Ovary (tissue), 9 donors: Measurements from ENCODE around the gene NINL. TPM values are rescaled to one million over a fixed set of nuclear protein-coding genes. Genes with fewer than 3 reads are reported as not detected.
A peak's percentile ranks its signal among the peaks of the same experiment; 100 is the strongest.

ENCODE experiments used
- DNase-seq, 5 donors: peaks; one replicate each; pipeline ENCODE4 v3.0.0-alpha.2; 2019 to 2020
- H3K27ac ChIP-seq, 2 donors: fragments of 200-600 bp; one replicate each; pipeline versions ENCODE4 v1.5.1 to v1.8.0; 2019 to 2022
- H3K27me3 ChIP-seq: fragments of 200-600 bp; one replicate; pipeline ENCODE4 v1.8.0; 2022
- H3K36me3 ChIP-seq: fragments of 200-600 bp; sonication (generic); one replicate; pipeline ENCODE4 v1.5.1; 2019
- H3K4me1 ChIP-seq: one replicate; pipeline ENCODE4 v1.8.1; 2013; ENCODE audit warnings: mild to moderate bottlenecking, moderate library complexity; ENCODE audit not compliant: insufficient read depth
- H3K4me3 ChIP-seq: fragments of 200-600 bp; sonication (generic); one replicate; pipeline ENCODE4 v1.5.1; 2017
- H3K9me3 ChIP-seq, 2 donors: fragments of 200-600 bp in 1 of 2; sonication (generic) in 1 of 2; one replicate each; pipeline versions ENCODE4 v1.5.1 to v1.8.1; 2013 to 2019; ENCODE audit warnings: mild to moderate bottlenecking in 1 of 2, moderate library complexity in 1 of 2
- EP300 ChIP-seq: sonication (generic); formaldehyde crosslinking; IDR thresholded peaks from one replicate; pipeline ENCODE4 v1.6.1; 2017; ENCODE audit warnings: antibody characterized with exemption
- POLR2A ChIP-seq: fragments of 450-650 bp; IDR thresholded peaks from one replicate; pipeline ENCODE4 v1.6.1; 2017; ENCODE audit warnings: antibody characterized with exemption, mild to moderate bottlenecking, moderate library complexity
- WGBS, 3 donors: extraction: QIAGEN DNeasy Blood & Tissue Kit in 1 of 3; methylation state at CpG; one replicate each; pipeline versions ENCODE4 v1.1.5 to v1.1.7; 2013 to 2017; 5-methylcytosine and 5-hydroxymethylcytosine counted together
- intact Hi-C, 4 donors: fragments of 100-400 bp; cut with DNase I; formaldehyde crosslinking; loops; one replicate each; pipeline versions ENCODE4 v1.11.0 to v1.15.1; 2022 to 2023
- polyA plus RNA-seq, 2 donors: library from polyadenylated mRNA; stranded (reverse); fragments of 200-250 nt in 1 of 2; fragments of 350-450 nt in 1 of 2; fragmentation: Illumina TruSeq in 1 of 2; extraction: RNeasy Lipid Tissue Mini Kit (QIAGEN cat#74804) in 1 of 2; gene quantifications; one replicate each; pipeline ENCODE4 v1.2.3, GENCODE V29; 2013 to 2014
- total RNA-seq, 7 donors: library from RNA; depleted of rRNA in 2 of 7; stranded (reverse); fragments of >200 nt in 2 of 7; fragmentation: NEBNext Ultra II Directional in 3 of 7; extraction: Animal tissue kit (Norgen Biotek cat#: 25700) in 3 of 7; gene quantifications; one replicate each; pipeline versions ENCODE4 v1.1.0 to v1.2.4, GENCODE V29; 2016 to 2023
- TF ChIP-seq, protein P1 (sequence below), 3 donors: fragments of 450-650 bp in 2 of 3; fragments of 200-600 bp in 1 of 3; IDR thresholded peaks; one replicate each; pipeline versions ENCODE4 v1.5.1 to v1.8.0; 2016 to 2022; ENCODE audit warnings: antibody characterized with exemption in 3 of 3, mild to moderate bottlenecking in 1 of 3
- donor health status: DM: no; HTN: no; CAD: no; lungs with moderate emphysema.
- donor health status: DM: no; HTN: no; CAD: no.
- donor health status: Bipolar disorder and iron deficiency.
- donor health status: DM: yes; HTN: yes; CAD: no.
- donor health status: DM: no; HTN: no; CAD: no.
- donor health status: DM: yes; HTN: yes; CAD: no.

Gene NINL
- total and polyA plus RNA-seq, 9 donors = 10.1 to 33.3 (median 20.3) TPM

DNA sequence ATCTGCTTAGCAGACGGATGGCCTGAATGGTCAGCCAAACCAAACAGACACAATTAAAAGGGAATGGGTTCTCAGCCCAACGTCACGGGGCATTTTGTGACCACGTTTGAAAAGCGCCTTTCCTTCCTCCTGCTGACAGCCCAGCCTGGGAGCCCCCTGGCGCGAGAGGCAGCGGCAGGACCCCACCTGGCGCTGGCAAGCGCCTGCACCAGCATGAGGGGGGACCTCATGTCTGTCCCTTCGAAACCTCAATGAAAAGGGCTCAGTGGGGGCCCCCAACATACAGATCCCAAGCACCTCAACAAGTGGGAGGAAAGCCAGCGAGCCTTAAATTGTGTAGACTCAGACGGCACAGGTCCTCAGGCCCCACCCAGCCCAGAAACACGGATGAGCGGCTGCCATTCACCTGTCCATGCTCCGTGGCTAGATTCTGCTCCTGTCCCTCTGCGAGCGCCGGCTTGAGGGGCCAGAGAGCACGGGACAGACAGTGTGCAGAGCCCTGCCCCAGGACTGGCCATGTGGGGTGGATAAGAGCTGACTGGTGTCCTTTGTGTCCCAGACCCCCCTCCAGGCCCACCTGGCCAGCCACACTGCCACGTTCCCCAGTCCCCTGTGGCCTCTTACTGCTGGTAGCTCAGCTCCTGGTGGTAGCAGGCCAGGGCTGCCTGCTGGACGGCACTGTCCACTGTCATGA is 87.6 kb downstream of the NINL start:
- no peak overlapping the region for H3K4me3 ChIP-seq
- TF ChIP-seq POLR2A = no peak
- no peak for TF ChIP-seq EP300
- TF ChIP-seq, protein P1, sequence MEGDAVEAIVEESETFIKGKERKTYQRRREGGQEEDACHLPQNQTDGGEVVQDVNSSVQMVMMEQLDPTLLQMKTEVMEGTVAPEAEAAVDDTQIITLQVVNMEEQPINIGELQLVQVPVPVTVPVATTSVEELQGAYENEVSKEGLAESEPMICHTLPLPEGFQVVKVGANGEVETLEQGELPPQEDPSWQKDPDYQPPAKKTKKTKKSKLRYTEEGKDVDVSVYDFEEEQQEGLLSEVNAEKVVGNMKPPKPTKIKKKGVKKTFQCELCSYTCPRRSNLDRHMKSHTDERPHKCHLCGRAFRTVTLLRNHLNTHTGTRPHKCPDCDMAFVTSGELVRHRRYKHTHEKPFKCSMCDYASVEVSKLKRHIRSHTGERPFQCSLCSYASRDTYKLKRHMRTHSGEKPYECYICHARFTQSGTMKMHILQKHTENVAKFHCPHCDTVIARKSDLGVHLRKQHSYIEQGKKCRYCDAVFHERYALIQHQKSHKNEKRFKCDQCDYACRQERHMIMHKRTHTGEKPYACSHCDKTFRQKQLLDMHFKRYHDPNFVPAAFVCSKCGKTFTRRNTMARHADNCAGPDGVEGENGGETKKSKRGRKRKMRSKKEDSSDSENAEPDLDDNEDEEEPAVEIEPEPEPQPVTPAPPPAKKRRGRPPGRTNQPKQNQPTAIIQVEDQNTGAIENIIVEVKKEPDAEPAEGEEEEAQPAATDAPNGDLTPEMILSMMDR (IDR thresholded peaks at IDR 0.05) = no peak
- no peaks in the 10 kb centered on the region for H3K4me1 ChIP-seq
- H3K27me3 ChIP-seq = no peaks in the 10 kb centered on the region
- no peak overlapping the region for H3K27ac ChIP-seq
- intact Hi-C loops = no loop called here
- H3K9me3 ChIP-seq = no peaks in the 10 kb centered on the region
- 90 to 92% (median 92%) methylated on average over 22 of the region's 22 CpGs for WGBS, 3 donors
- peak in 1 of 5 donors; percentile 23 for DNase-seq
- H3K36me3 ChIP-seq = no peaks in the 10 kb centered on the region

DNA sequence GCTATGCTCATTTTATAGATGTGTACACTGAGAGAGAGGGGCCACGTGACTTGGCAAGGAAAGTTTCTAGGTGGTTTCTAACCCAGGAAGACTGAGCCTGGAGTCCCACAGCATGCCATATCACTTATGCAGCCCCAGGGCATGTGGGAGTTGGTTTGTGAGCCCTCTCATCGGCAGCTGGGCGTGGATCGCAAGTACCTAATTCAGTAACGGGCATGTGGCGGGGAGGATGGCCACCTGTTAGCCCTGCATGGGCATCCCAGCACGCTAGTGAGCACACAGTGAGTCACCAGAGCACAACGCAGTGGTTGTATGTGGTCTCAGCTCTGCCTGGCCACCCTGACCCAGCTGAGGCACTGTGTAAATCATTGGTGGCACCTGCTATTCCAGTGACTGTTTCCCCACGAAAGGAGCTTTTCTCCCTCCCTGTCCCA is 88.3 kb downstream of the NINL start:
- TF ChIP-seq EP300 (no peak), POLR2A (no peak)
- TF ChIP-seq, protein P1 (IDR thresholded peaks at IDR 0.05) = no peak
- Histone ChIP-seq H3K4me3 (no peak overlapping the region), H3K36me3 (no peaks in the 10 kb centered on the region), H3K9me3 (no peaks in the 10 kb centered on the region), H3K4me1 (no peaks in the 10 kb centered on the region), H3K27me3 (no peaks in the 10 kb centered on the region), H3K27ac (no peak overlapping the region)
- no peak for DNase-seq
- intact Hi-C loops = no loop called here
- WGBS, 3 donors = 81 to 86% (median 84%) methylated on average over 9 of the region's 9 CpGs

DNA sequence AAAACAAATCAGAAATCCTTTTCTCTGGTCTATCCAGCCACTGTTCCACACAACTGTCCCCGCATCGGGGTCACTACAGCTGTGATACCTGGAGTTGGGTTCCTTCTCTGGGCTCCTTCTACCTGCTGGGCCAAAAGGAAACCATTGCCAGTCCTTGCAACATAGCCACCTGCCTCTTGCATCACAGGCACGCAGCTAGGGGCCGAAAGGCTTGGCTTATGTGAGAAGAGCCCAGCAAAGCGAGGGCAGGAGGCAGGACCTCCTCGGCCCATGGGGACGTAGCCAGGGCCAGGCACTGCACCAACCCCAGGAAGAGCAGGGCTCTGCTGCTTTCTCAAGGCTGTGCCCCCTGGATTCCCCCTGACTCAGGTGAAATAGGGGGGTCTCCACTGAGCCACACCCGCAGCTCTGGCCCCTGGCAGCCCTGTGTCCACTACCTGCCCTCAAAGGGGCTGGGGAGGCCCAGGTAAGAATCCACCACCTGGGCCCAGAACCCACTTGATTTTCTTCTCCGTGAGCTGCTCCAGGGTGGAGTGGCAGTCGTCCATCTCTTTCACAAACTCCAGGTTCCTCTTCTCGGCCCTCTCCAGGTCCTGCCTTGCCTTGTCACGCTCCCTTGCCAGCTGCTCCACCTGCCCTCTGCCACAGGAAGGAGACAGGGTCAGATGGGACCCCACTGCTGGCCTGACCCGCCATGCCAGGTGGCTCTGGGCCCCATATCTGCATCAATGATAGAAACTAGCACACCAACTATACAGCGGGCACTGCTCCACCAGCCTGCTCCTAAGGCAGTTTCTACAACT is 89.0 kb downstream of the NINL start:
- TF ChIP-seq, protein P1 (IDR thresholded peaks at IDR 0.05) = no peak
- TF ChIP-seq POLR2A (no peak), EP300 (no peak)
- H3K27ac ChIP-seq = no peak overlapping the region
- peak in 1 of 5 donors; percentile 27 for DNase-seq
- no peaks in the 10 kb centered on the region for H3K9me3 ChIP-seq
- no peaks in the 10 kb centered on the region for H3K4me1 ChIP-seq
- intact Hi-C loops = no loop called here
- WGBS, 3 donors = 95 to 98% (median 96%) methylated on average over 14 of the region's 14 CpGs
- H3K4me3 ChIP-seq = no peak overlapping the region
- no peaks in the 10 kb centered on the region for H3K36me3 ChIP-seq
- no peaks in the 10 kb centered on the region for H3K27me3 ChIP-seq

DNA sequence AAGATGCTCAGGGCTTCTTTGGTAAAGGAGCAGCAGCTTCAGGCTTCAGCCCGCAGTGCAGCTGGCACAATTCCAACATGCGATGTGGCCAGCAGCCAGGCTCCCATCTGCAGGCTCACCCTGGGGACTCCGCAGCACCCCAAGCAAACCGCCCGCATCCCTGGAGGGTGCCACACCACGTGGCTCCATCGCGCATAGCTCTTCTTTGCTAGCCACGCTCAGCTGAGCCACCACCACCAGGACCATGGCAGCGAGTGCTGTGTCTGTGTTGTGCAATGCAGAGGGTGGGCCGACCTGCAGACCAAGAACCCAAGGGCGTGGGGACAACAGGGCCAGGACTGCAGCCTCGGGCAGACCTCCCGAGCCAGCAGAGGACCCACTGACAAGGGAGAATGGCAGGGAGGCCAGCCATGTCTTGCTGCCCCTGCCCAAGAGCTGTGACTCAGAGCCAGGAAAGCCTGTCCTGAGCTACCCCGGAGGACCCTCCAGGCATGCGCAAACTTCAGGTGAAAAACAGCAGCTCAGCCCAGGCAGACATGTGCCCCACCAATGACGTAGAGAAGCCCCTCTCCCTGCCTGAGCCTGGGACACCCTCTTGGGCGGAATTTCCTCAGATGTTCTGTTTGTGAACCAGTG is 90.0 kb downstream of the NINL start:
- TF ChIP-seq POLR2A (no peak), EP300 (no peak)
- TF ChIP-seq, protein P1 (IDR thresholded peaks at IDR 0.05) = no peak
- H3K27me3 ChIP-seq = no peaks in the 10 kb centered on the region
- no peak overlapping the region for H3K27ac ChIP-seq
- 68 to 79% (median 72%) methylated on average over 18 of the region's 18 CpGs for WGBS, 3 donors
- no peak overlapping the region for H3K4me3 ChIP-seq
- H3K9me3 ChIP-seq = no peaks in the 10 kb centered on the region
- no peaks in the 10 kb centered on the region for H3K36me3 ChIP-seq
- DNase-seq = no peak
- H3K4me1 ChIP-seq = no peaks in the 10 kb centered on the region
- intact Hi-C loops = no loop called here
